Activated T-cell treated with anti-CD3 and anti-CD28 coated beads, Interleukin-2, amount 50 U/mL, for 24 hours (primary cell): ENCODE data around the gene OR6Q1.

ENCODE experiments used
- DNase-seq: peaks from one replicate; pipeline ENCODE4 v3.0.0-alpha.2; 2020
- H3K27ac Mint-ChIP-seq: 2 replicates; pipeline ENCODE4 v1.8.0; 2020; ENCODE audit warnings: mild to moderate bottlenecking, mixed read lengths
- H3K27me3 Mint-ChIP-seq: 2 replicates; pipeline ENCODE4 v1.8.0; 2020; ENCODE audit warnings: mixed read lengths
- H3K36me3 Mint-ChIP-seq: 2 replicates; pipeline ENCODE4 v1.8.0; 2020; ENCODE audit warnings: low read depth, mixed read lengths
- H3K4me1 Mint-ChIP-seq: 2 replicates; pipeline ENCODE4 v1.8.0; 2020; ENCODE audit warnings: low read depth, mixed read lengths
- H3K4me3 Mint-ChIP-seq: 2 replicates; pipeline ENCODE4 v1.8.0; 2020; ENCODE audit warnings: mild to moderate bottlenecking, moderate library complexity, mixed read lengths
- H3K9me3 Mint-ChIP-seq: 2 replicates; pipeline ENCODE4 v1.8.0; 2020; ENCODE audit warnings: mixed read lengths

The OR6Q1 gene

DNA sequence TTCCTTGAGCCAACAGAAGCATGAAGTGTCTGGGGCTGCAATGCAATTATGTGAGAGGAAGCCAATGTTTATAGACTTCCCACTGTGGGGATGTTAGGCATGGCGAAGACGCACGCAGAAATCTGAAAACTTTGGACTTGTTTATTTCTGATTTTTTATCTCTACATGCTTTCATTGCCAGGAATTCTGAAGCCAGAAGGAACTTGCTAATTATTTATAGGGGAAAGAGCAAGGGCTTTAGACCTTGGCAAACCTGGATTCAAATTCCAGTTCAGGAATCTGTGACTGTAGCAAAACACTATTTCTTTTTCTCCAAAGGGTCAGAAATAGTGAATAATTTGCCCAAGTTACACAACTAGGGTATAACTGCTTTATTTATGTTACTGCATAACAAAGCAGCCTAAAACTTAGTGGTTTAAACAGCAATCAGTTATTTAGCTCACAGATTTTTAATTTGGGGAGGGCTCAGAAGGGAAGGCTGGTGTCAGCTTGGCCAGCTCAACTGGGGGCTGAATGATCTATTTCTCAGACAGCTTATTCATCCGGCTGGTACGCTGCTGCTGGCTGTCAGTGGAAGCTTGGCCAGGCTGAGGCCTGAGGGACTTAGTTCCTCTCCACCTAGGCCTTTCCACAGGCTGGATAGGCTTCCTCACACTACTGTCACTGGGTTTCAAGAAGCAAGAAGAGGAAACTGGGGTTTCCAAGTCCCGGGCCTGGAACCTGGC is 1.9 kb upstream of the OR6Q1 start:
- H3K9me3 Mint-ChIP-seq = peaks cover 2% of the 10 kb centered on the region
- no peak overlapping the region for H3K27ac Mint-ChIP-seq
- H3K36me3 Mint-ChIP-seq = no peaks in the 10 kb centered on the region
- H3K4me1 Mint-ChIP-seq = no peaks in the 10 kb centered on the region
- H3K4me3 Mint-ChIP-seq = no peak overlapping the region
- peaks cover 23% of the 10 kb centered on the region for H3K27me3 Mint-ChIP-seq
- DNase-seq = no peak

DNA sequence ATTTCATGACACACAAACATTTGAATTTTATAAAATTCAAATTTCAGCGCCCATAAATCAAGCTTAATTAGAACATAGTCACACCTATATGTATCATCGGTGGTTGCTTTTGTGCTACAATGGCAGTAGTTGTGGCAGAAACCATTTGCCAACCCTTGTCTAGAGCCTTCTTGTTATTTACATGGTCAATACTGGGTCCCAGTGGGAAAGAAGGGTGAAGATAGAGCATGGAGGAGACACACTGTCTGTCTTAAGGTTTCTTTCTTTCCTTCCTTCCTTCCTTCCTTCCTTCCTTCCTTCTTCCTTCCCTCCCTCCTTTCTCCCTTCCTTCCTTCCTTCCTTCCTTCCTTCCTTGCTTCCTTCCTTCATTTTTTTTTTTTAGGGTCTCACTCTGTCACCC is 3.7 kb downstream of the OR6Q1 start:
- Mint-ChIP-seq H3K36me3 (no peaks in the 10 kb centered on the region), H3K9me3 (peaks cover 8% of the 10 kb centered on the region), H3K4me3 (no peak overlapping the region), H3K4me1 (no peaks in the 10 kb centered on the region), H3K27me3 (peaks cover 14% of the 10 kb centered on the region), H3K27ac (no peak overlapping the region)
- DNase-seq = no peak

DNA sequence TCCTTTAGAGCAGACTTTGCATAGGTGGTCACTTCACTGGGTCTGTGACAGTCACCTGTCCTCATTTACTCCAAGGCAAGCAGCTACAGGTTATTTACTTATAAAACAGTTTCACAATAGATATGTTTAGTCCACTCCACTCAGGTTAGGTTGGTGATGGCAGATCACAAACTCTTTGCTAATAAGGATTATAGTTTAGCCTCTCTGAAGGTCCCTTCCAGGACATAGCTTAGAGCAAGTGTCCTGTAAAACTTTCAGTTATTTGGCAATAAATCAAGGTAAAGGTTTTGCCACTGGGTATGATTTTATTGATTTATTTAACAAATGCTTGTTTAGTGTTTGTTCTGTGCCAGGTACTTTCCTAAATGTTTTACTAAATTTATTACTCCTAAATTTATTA is 8.8 kb downstream of the OR6Q1 start:
- no peak overlapping the region for H3K27ac Mint-ChIP-seq
- no peaks in the 10 kb centered on the region for H3K4me1 Mint-ChIP-seq

DNA sequence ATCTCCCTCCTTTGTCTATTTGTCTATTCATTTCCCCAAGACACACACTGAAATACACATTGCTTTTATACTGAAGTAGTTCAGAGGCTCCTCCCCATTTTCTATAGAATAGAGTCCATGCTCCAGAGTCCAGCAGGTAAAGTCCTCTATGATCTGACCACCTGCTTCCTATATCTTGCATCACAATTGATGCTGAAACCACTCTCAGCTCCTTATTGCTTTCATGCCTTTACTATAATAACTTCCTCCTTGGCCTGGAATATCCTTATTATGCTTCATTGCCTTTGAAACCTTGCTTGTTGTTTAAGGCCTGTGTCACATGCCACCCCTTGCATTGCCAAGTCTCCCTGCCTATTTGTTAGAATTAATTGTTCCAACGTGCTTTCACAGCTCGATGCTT is 12.6 kb downstream of the OR6Q1 start:
- Mint-ChIP-seq H3K27me3 (peaks cover 25% of the 10 kb centered on the region), H3K36me3 (no peaks in the 10 kb centered on the region), H3K27ac (no peak overlapping the region), H3K4me3 (no peak overlapping the region), H3K9me3 (no peaks in the 10 kb centered on the region), H3K4me1 (no peaks in the 10 kb centered on the region)
- DNase-seq = no peak

More for the DNA sequence above, 8.8 kb downstream of the OR6Q1 start:
- Mint-ChIP-seq H3K9me3 (peaks cover 6% of the 10 kb centered on the region), H3K4me3 (no peak overlapping the region), H3K36me3 (no peaks in the 10 kb centered on the region), H3K27me3 (peaks cover 9% of the 10 kb centered on the region)
- no peak for DNase-seq

DNA sequence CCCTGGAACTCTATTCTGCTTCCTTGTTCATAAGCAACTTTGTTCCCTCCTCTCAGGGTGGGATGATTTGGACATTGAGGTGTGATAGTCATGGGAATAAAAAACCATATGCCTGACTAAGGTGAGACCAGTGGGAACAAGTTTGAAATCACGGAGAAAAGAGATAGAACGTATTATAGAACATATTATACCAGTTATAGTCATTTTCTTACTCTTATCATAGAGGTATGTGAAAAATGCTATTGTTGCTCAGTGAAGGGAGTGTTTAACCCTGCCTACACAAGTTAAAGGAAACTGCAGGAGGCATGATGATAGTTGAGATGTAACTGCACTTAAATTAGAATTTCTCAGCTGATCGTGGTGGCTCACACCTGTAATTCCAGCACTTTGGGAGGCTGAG is 15.5 kb downstream of the OR6Q1 start:
- Mint-ChIP-seq H3K9me3 (no peaks in the 10 kb centered on the region), H3K27ac (no peak overlapping the region), H3K27me3 (peaks cover 22% of the 10 kb centered on the region), H3K4me3 (no peak overlapping the region), H3K4me1 (no peaks in the 10 kb centered on the region), H3K36me3 (no peaks in the 10 kb centered on the region)
- no peak for DNase-seq

DNA sequence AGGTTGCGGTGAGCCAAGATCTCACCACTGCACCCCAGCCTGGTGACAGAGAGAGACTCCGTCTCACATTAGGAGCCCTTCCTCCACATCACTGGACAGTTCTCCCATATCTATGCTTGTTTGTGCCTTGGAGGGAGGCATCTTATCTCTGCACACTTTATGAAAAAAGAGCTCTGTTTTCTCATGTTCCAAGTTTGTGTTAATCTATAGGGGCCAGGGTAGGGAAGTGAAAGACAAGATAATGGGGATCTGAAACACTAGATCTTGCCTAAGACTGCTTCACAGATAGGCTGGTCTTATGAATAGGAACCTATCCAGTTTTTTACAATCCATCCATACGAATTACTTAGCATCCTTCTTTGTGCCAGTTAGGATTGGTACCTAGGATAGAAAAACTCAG is 17.1 kb downstream of the OR6Q1 start:
- DNase-seq = no peak
- no peaks in the 10 kb centered on the region for H3K9me3 Mint-ChIP-seq
- H3K36me3 Mint-ChIP-seq = no peaks in the 10 kb centered on the region
- H3K4me3 Mint-ChIP-seq = no peak overlapping the region
- no peak overlapping the region for H3K27ac Mint-ChIP-seq
- peaks cover 22% of the 10 kb centered on the region for H3K27me3 Mint-ChIP-seq
- H3K4me1 Mint-ChIP-seq = no peaks in the 10 kb centered on the region

DNA sequence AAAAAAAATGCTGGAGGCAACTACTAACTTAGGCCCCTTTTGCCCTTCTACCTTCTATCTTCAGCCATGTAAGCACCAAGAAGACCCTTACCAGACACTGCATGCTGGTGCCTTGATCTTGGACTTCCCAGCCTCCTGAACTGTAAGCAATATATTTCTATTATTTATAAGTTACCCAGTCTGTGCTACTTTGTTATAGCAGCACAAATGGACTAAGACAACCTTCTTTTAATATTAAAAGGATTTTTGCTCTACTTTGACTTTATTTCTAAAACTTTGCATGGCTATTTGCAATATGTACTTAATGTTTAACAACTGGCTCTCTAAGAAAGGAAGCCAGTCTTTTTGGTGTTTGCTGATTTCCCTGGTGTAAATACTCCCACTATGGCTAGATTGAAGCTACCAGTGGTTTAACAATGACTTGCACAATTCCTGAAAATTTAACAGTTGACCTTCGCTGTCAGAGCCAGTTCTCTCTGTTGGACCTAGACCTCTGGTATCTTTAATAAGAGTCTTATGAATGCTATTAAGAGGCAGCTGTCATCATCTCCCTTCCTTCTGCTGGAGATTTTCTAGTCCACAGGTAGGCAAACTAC is 25.2 kb downstream of the OR6Q1 start:
- Mint-ChIP-seq H3K27ac (no peak overlapping the region), H3K27me3 (peaks cover 7% of the 10 kb centered on the region), H3K4me1 (no peaks in the 10 kb centered on the region), H3K36me3 (no peaks in the 10 kb centered on the region), H3K4me3 (no peak overlapping the region), H3K9me3 (peaks cover 3% of the 10 kb centered on the region)
- DNase-seq = no peak

DNA sequence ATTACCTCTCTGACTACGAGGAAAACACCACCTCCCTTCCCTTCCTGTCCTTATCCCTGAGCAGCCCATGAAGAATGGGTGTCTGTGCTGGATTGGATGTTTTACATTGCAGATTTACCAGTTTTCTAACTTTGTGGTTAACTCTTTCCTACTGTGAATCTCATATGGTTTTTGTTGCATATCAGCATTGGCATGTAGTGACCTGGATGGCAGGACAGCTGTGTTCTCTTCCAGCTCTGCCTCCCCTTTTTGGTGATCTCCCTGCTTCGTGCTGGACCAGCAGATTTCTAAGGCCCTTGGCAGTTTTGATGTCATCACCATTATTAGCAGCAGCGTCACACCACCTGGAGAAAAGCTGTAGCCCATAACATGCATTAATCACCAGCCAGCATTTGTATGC is 26.7 kb downstream of the OR6Q1 start:
- H3K9me3 Mint-ChIP-seq = peaks cover 3% of the 10 kb centered on the region
- no peak overlapping the region for H3K4me3 Mint-ChIP-seq
- no peak for DNase-seq
- H3K4me1 Mint-ChIP-seq = no peaks in the 10 kb centered on the region
- no peak overlapping the region for H3K27ac Mint-ChIP-seq
- H3K27me3 Mint-ChIP-seq = peaks cover 8% of the 10 kb centered on the region
- no peaks in the 10 kb centered on the region for H3K36me3 Mint-ChIP-seq

DNA sequence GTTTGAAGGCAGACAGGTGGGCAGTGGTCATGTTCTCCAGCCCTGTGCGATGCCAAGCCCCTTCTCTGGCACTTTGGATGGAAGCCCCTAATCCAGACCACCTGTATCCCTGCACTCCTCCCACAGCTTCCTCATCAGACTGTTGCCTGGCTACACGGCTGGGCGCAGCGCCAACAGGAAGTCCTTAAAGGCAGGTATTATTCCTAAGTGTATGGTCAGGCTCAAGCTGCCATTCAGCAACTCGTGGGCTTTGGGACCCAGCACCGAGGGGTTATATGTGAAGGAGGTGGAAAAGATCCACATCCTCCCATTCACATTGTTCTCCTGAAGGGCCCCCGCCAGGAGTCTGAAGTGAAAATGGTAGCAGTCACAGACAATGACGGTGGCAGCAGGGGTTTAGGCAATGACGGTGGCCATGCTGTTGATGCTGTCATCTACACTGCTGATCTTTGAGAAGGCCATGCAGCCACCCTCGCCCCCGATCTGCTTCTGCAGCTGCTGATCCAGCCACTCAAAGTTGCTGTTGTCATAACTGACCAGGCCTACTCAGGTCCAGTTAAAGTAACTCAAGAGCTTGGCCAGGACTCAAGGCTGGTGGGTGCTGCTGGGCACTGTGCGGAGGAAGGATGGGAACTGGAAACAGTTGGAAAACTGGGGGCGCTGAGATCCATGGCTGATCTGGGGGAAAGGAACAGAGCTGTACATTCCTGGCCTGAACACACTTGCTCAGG is 27.7 kb downstream of the OR6Q1 start:
- peaks cover 8% of the 10 kb centered on the region for H3K27me3 Mint-ChIP-seq
- H3K4me1 Mint-ChIP-seq = no peaks in the 10 kb centered on the region
- no peak for DNase-seq
- H3K9me3 Mint-ChIP-seq = peaks cover 3% of the 10 kb centered on the region
- H3K27ac Mint-ChIP-seq = no peak overlapping the region
- no peaks in the 10 kb centered on the region for H3K36me3 Mint-ChIP-seq
- H3K4me3 Mint-ChIP-seq = no peak overlapping the region

DNA sequence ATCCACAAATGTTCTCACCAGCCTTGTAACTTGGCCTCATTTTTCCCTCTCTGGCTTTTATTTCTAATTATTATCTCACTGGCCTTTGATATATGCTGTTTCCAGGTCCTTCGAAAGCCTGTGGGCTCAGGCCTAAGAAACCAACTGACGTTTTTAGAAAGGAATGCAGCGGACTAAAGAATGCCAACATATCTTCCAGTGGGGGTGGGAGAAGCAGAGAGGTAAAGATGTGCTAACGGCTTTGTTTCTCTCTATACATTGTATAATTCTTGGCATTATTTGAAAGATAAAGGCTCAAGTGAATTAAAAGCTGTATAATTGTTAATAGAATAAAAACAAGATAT is 28.2 kb downstream of the OR6Q1 start:
- DNase-seq = no peak
- Mint-ChIP-seq H3K36me3 (no peaks in the 10 kb centered on the region), H3K4me3 (no peak overlapping the region), H3K9me3 (peaks cover 3% of the 10 kb centered on the region), H3K27ac (no peak overlapping the region), H3K27me3 (peaks cover 11% of the 10 kb centered on the region), H3K4me1 (no peaks in the 10 kb centered on the region)

DNA sequence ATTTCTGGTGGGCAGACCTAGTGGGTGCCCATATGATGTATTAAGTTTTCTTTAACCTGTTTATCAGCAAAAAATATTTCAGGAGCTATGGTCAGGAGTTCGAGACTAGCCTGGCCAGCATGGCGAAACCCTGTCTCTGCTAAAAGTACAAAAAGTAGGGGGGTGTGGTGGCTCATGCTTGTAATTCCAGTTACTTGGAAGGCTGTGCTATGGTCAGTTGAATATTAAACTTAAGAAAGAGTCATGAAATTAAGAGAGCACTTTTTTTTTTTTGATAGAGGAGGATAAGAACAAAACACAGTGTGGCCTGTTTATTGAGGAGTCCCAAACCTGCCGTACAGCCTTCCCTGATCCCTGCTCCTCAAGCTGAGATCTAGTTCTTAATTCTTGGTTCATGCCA is 29.8 kb downstream of the OR6Q1 start:
- no peaks in the 10 kb centered on the region for H3K9me3 Mint-ChIP-seq
- H3K27ac Mint-ChIP-seq = no peak overlapping the region
- no peaks in the 10 kb centered on the region for H3K4me1 Mint-ChIP-seq
- peaks cover 14% of the 10 kb centered on the region for H3K27me3 Mint-ChIP-seq
- H3K4me3 Mint-ChIP-seq = no peak overlapping the region
- H3K36me3 Mint-ChIP-seq = no peaks in the 10 kb centered on the region
- DNase-seq = no peak

DNA sequence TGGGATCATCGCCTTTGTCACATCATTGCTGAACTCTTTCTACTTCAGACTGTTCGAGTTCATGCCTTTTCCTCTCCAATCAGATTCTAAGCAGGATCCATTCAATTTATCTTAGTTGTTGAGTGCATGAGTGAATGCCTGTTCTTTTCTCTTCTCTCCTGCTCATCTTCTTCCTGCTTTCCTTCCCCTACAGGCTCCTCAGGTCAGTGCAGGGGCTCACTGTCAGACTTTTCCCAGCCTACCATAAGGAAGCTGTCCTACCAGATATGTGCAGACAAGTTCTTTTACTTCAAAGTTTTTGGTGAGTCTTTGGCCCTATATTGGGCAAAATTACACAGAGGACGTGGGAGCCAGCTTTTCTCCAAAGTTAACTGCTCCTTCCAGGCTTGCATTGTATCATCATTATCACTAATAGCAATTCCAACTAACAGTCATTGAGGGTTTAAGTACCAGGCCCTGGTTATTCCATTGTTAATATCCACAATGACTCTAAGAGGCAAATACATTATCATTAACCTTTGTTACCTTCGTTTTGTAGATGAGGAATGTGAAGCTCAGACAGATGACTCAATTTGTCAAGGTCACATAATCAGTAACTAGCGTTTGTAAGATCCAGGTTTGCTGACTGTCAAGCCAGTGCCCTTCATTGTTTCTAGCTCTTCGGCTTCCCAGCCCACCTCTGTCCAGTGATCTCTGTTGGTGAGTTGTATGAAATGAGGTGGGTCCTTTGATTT is 30.4 kb downstream of the OR6Q1 start:
- Mint-ChIP-seq H3K9me3 (no peaks in the 10 kb centered on the region), H3K27ac (no peak overlapping the region), H3K4me3 (no peak overlapping the region), H3K36me3 (no peaks in the 10 kb centered on the region), H3K4me1 (no peaks in the 10 kb centered on the region), H3K27me3 (peaks cover 14% of the 10 kb centered on the region)
- no peak for DNase-seq

DNA sequence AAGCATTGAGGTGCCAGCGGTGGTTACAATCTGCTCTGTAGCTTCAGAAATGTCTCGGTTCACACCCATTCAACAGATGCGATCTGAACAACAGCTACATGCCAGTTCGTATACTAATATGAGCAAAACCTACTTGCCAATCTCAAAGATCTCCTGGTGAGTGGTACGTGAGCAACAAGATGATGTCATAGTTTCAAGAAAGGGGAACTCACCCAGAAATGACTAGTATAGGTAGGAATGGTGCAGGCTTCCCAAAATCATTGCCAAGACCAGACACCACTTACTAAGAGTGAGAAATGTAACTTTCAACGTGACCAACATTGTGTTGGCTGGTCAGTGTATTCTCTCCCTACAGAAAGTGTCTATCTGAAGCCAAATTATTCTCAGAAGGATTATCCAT is 31.1 kb downstream of the OR6Q1 start:
- Mint-ChIP-seq H3K4me1 (no peaks in the 10 kb centered on the region), H3K4me3 (no peak overlapping the region), H3K36me3 (no peaks in the 10 kb centered on the region), H3K27ac (no peak overlapping the region), H3K9me3 (no peaks in the 10 kb centered on the region), H3K27me3 (peaks cover 14% of the 10 kb centered on the region)
- no peak for DNase-seq

DNA sequence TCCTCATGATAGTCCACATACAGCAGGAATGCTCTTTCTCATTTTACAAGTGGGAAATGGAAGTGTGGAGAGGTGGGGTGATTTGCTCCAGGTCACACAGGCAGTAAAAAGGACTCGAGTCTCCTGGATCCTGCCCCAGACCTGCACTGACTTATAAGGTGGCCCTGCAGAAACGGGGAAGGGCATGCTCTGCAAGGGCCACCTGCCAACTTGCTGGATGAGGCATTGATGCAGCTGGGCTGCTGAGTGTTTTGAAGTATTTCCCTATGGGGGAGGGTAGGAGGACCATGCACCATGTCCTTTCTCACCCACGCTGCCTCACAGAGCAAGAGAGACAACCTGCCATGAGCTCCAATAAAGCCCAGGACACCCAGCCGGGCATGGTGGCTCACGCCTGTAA is 36.9 kb downstream of the OR6Q1 start:
- Mint-ChIP-seq H3K27ac (no peak overlapping the region), H3K4me3 (no peak overlapping the region), H3K27me3 (peaks cover 8% of the 10 kb centered on the region), H3K36me3 (no peaks in the 10 kb centered on the region), H3K4me1 (no peaks in the 10 kb centered on the region), H3K9me3 (no peaks in the 10 kb centered on the region)
- DNase-seq = no peak

DNA sequence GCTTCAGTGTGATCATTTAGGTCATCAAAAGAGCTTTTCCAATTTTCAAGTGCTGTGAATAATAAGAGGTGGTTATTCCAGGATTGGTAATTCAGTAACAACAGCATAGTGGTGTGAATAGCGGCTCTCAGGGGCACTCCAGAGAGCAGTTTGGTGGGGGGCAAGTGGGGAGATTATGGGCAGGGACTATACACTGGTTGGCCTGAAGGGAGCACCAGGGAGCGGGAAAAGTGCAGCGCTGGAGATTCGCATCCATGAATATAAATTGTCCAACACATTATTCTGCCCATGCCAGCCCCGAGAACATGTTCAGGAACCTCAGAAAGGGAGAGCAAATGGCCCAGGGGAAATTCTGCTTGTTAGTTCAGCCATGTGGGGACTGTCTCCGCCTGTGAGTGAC is 37.9 kb downstream of the OR6Q1 start:
- Mint-ChIP-seq H3K4me3 (no peak overlapping the region), H3K36me3 (no peaks in the 10 kb centered on the region)

More for the DNA sequence above, 37.9 kb downstream of the OR6Q1 start:
- Mint-ChIP-seq H3K4me1 (no peaks in the 10 kb centered on the region), H3K27me3 (peaks cover 8% of the 10 kb centered on the region), H3K9me3 (peaks cover under 1% of the 10 kb centered on the region), H3K27ac (no peak overlapping the region)
- no peak for DNase-seq
